HL-60/S4 treated with phorbol 12-myristate 13-acetate at 8.2 ng/mL for 4 days and 3 days (cell line): ENCODE results near the gene ARHGAP19.

Source experiments
- in situ Hi-C: fragments of 300-500 bp; cut with MboI; formaldehyde crosslinking; loops from 2 replicates; pipeline ENCODE4 v1.15.0; 2022; ENCODE audit warnings: low sequenced_read_pairs

Gene ARHGAP19

DNA sequence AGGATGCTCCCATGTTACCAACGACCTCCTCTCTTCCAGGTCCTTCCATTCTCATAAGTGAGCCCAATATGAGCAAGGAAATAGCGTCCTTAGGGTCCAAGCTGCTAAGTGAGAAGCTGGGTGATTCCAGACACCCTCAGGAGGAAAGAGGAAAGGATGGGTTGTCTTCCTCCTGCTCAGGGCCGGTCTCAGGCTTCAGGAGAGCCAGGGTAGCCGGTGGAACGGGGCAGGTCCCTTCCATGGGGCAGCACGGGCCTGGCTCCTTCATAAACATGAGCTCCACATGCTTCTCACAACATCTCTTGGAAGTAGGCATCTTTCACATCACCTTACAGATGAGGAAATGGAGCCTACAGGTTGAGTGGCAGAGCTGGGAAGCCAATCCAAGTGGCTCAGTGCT is 119.4 kb downstream of the ARHGAP19 start:
- in situ Hi-C loops = no loop called here
